ENCODE results near the gene SMIM27.
A peak's percentile ranks its signal among the peaks of the same experiment; 100 is the strongest.

The SMIM27 gene

DNA sequence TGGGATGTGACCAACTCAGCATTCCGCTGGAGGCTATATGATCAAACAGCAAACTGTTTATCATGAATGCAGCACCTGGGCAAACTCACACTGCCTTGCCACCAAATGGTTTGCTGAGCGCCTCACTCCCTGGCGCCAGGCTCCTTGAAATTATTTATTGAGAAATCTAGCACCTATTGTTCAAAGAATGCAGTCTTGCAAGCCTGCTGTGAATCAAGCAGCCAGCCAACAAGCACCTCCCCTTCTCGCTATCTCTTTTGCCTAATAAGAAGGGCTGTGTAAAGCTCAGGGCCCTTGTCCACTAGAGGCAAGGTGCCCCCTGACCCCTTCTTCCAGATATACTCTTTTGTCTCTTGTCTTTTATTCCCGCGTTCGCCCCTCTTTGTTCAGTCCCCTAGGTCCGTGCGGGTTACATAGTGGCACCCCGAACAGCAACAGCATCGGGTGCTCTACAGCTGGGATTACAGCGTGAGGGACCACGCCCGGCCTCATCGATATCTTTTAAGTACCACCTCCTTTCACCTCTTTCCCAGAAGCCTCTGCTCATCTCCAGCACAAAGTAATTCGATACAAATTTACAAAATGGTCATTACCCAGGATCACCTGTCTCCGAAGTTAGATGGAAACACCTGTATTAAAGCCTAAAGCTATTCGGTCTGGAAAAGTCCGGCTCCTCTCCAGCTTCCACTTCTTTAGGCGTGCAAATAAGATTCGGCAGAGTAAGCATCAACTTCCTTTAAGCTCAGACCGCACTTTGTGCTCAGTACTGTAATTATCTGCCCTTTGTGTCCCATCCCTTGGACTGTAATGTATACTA, 27.0 kb upstream of the SMIM27 start:
- Histone ChIP-seq H4K20me1 (ENCODE audit: insufficient read depth, low read length) (no peaks in the 10 kb centered on the region), H3K27ac (ENCODE audit: low read length) (no peak overlapping the region), H3K9me3 (replicated peaks; ENCODE audit: insufficient read depth, low read length) (no peaks in the 10 kb centered on the region), H3K9me2 (replicated peaks; ENCODE audit: insufficient read depth, low read length) (no peaks in the 10 kb centered on the region), H3K79me2 (ENCODE audit: low read length) (no peaks in the 10 kb centered on the region), H3K4me2 (ENCODE audit: low read depth, low read length) (peak overlapping the region; percentile 28), H3K36me3 (replicated peaks; ENCODE audit: insufficient read depth, low read length) (no peaks in the 10 kb centered on the region; the same call in 1 of the 2 replicates), H3K9ac (ENCODE audit: low read length) (no peak overlapping the region), H3K4me3 (ENCODE audit: low read length) (peak overlapping the region; percentile 64; the same call in 1 of the 2 replicates), H2AFZ (ENCODE audit: low read length) (peak overlapping the region; percentile 46), H3K4me1 (ENCODE audit: low read length) (peaks cover 6% of the 10 kb centered on the region; the same call in 1 of the 2 replicates), H3K27me3 (replicated peaks; ENCODE audit: insufficient read depth, low read length) (no peaks in the 10 kb centered on the region), H3F3A (ENCODE audit: insufficient read depth, low read length) (peaks cover 11% of the 10 kb centered on the region)
- TF ChIP-seq EZH2phosphoT487 (IDR thresholded peaks at IDR 0.05; ENCODE audit: low read length), result no peak
- TF ChIP-seq, protein P1, sequence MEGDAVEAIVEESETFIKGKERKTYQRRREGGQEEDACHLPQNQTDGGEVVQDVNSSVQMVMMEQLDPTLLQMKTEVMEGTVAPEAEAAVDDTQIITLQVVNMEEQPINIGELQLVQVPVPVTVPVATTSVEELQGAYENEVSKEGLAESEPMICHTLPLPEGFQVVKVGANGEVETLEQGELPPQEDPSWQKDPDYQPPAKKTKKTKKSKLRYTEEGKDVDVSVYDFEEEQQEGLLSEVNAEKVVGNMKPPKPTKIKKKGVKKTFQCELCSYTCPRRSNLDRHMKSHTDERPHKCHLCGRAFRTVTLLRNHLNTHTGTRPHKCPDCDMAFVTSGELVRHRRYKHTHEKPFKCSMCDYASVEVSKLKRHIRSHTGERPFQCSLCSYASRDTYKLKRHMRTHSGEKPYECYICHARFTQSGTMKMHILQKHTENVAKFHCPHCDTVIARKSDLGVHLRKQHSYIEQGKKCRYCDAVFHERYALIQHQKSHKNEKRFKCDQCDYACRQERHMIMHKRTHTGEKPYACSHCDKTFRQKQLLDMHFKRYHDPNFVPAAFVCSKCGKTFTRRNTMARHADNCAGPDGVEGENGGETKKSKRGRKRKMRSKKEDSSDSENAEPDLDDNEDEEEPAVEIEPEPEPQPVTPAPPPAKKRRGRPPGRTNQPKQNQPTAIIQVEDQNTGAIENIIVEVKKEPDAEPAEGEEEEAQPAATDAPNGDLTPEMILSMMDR (IDR thresholded peaks at IDR 0.05; ENCODE audit: low read length), result no peak
- no peak for TF ChIP-seq EZH2 (optimal IDR thresholded peaks at IDR 0.05; ENCODE audit: low read depth, low read length)
- DNase-seq, result no peak

- H3K9me3 ChIP-seq (replicated peaks; ENCODE audit: insufficient read depth, low read length), result no peaks in the 10 kb centered on the region
- TF ChIP-seq, protein P1 (IDR thresholded peaks at IDR 0.05; ENCODE audit: low read length), result no peak
- TF ChIP-seq EZH2 (optimal IDR thresholded peaks at IDR 0.05; ENCODE audit: low read depth, low read length), result no peak
- TF ChIP-seq EZH2phosphoT487 (IDR thresholded peaks at IDR 0.05; ENCODE audit: low read length), result no peak
- no peak overlapping the region; the same call in 1 of the 2 replicates for H3K27ac ChIP-seq (ENCODE audit: low read length)
- H2AFZ ChIP-seq (ENCODE audit: low read length), result peak overlapping the region; percentile 46
- H3K36me3 ChIP-seq (replicated peaks; ENCODE audit: insufficient read depth, low read length), result no peaks in the 10 kb centered on the region; the same call in 1 of the 2 replicates
- H3F3A ChIP-seq (ENCODE audit: insufficient read depth, low read length), result peaks cover 11% of the 10 kb centered on the region
- peaks cover 6% of the 10 kb centered on the region; the same call in 1 of the 2 replicates for H3K4me1 ChIP-seq (ENCODE audit: low read length)
- H3K9me2 ChIP-seq (replicated peaks; ENCODE audit: insufficient read depth, low read length), result no peaks in the 10 kb centered on the region
- peak overlapping the region; percentile 64 for H3K4me3 ChIP-seq (ENCODE audit: low read length)
- no peak for DNase-seq
- no peaks in the 10 kb centered on the region for H3K79me2 ChIP-seq (ENCODE audit: low read length)
- no peaks in the 10 kb centered on the region for H3K27me3 ChIP-seq (replicated peaks; ENCODE audit: insufficient read depth, low read length)
- H3K4me2 ChIP-seq (ENCODE audit: low read depth, low read length), result peak overlapping the region; percentile 28
- no peaks in the 10 kb centered on the region for H4K20me1 ChIP-seq (ENCODE audit: insufficient read depth, low read length)
- H3K9ac ChIP-seq (ENCODE audit: low read length), result peak overlapping the region; percentile 18; the same call in 1 of the 2 replicates
These were observed 26.5 kb upstream of the SMIM27 start for GRCh38 chr9:32525709-32526030.

DNA sequence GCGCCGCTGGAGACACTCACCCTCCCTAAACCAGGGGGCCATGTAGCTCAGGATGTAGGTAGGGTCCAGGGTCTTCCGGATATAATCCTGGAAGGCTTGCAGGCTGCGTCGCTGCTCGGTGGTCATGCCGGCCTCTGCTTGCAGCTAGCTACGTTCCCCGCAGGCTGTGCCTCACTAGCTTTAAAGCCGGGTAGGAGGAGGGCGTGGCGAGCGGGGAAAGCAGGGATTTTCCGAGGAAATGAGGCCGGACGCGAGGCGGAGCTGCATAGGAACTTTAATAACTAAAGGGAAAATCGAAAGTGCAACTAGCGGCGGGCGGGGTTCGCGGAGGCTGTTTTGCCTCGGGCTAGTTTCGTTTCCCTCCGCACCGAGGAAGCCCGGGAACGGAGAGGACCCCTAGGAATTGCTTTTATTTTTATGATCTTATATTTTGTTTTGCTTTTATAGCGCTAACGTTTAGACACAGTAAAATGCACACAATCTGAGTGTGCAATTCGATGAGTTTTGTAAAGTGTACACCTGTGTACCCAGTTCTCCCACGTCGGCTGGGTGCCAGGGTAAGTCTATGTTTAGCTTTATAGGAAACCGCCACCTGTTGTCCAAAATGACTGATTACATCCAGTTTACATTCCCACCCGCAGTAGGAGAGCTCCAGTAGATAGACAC, 26.0 kb upstream of the SMIM27 start, which contains the start of gene RIGI:
TSS of gene RIGI (minus strand) at position 156 of the 666 bp plus-strand sequence. CDS start at position 126, 30 bp downstream.
- Histone ChIP-seq H3K79me2 (ENCODE audit: low read length) (no peaks in the 10 kb centered on the region), H3K4me2 (ENCODE audit: low read depth, low read length) (peak within 1 kb of the TSS; percentile 28), H3K27me3 (replicated peaks; ENCODE audit: insufficient read depth, low read length) (no peaks in the 10 kb centered on the region), H3K27ac (ENCODE audit: low read length) (peak within 1 kb of the TSS; percentile 26; the same call in 1 of the 2 replicates), H3K36me3 (replicated peaks; ENCODE audit: insufficient read depth, low read length) (no peaks in the 10 kb centered on the region; the same call in 1 of the 2 replicates), H3K9ac (ENCODE audit: low read length) (peak within 1 kb of the TSS; percentile 18; the same call in 1 of the 2 replicates), H3K4me1 (ENCODE audit: low read length) (peaks cover 6% of the 10 kb centered on the region; the same call in 1 of the 2 replicates), H4K20me1 (ENCODE audit: insufficient read depth, low read length) (no peaks in the 10 kb centered on the region), H2AFZ (ENCODE audit: low read length) (peak within 1 kb of the TSS; percentile 46), H3F3A (ENCODE audit: insufficient read depth, low read length) (peaks cover 11% of the 10 kb centered on the region), H3K4me3 (ENCODE audit: low read length) (peak within 1 kb of the TSS; percentile 64), H3K9me2 (replicated peaks; ENCODE audit: insufficient read depth, low read length) (no peaks in the 10 kb centered on the region), H3K9me3 (replicated peaks; ENCODE audit: insufficient read depth, low read length) (no peaks in the 10 kb centered on the region)
- DNase-seq, result peak; percentile 79
- TF ChIP-seq, protein P1 (IDR thresholded peaks at IDR 0.05; ENCODE audit: low read length), result peak; percentile 49
- TF ChIP-seq EZH2phosphoT487 (IDR thresholded peaks at IDR 0.05; ENCODE audit: low read length), result no peak
